Smooth muscle cell (in vitro differentiated cells): ENCODE results near the gene OLFML2B. TPM values are rescaled to one million over a fixed set of nuclear protein-coding genes. Genes with fewer than 3 reads are reported as not detected.

ENCODE experiments used
- DNase-seq: peaks from one replicate; lab custom pipeline; 2025; ENCODE audit not compliant: unreplicated experiment; lab: John Stamatoyannopoulos, UW
- H2AFZ ChIP-seq: fragments of 200-600 bp; sonication (generic); 2 replicates; pipeline ENCODE4 v1.6.0; 2016; ENCODE audit warnings: antibody characterized with exemption, low read depth, mild to moderate bottlenecking
- H3F3A ChIP-seq: fragments of 200-600 bp; sonication (generic); 2 replicates; pipeline ENCODE4 v1.6.0; 2017; ENCODE audit warnings: antibody characterized with exemption, low read depth
- H3K27ac ChIP-seq: fragments of 200-600 bp; sonication (generic); 2 replicates; pipeline ENCODE4 v1.5.1; 2016; ENCODE audit warnings: low read depth, mild to moderate bottlenecking
- H3K27me3 ChIP-seq: fragments of 200-600 bp; sonication (generic); 2 replicates; pipeline ENCODE4 v1.6.1; 2016; ENCODE audit warnings: low read depth, mild to moderate bottlenecking
- H3K36me3 ChIP-seq: fragments of 200-600 bp; sonication (generic); 2 replicates; pipeline ENCODE4 v1.5.1; 2016; ENCODE audit warnings: low read depth
- H3K4me1 ChIP-seq: fragments of 200-600 bp; sonication (generic); 2 replicates; pipeline ENCODE4 v1.5.1; 2016; ENCODE audit warnings: low read depth
- H3K4me2 ChIP-seq: fragments of 200-600 bp; sonication (generic); 2 replicates; pipeline ENCODE4 v1.6.0; 2016; ENCODE audit warnings: mild to moderate bottlenecking
- H3K4me3 ChIP-seq: fragments of 200-600 bp; sonication (generic); 2 replicates; pipeline ENCODE4 v1.5.1; 2016; ENCODE audit warnings: mild to moderate bottlenecking
- H3K79me2 ChIP-seq: fragments of 200-600 bp; sonication (generic); 2 replicates; pipeline ENCODE4 v1.6.0; 2016; ENCODE audit warnings: low read depth, mild to moderate bottlenecking
- H3K9ac ChIP-seq: fragments of 200-600 bp; sonication (generic); 2 replicates; pipeline ENCODE4 v1.6.0; 2016; ENCODE audit warnings: low read depth
- H3K9me3 ChIP-seq: fragments of 200-600 bp; sonication (generic); replicated peaks from 2 replicates; pipeline ENCODE4 v1.5.1; 2016; ENCODE audit warnings: low read depth
- H4K20me1 ChIP-seq: fragments of 200-600 bp; sonication (generic); 2 replicates; pipeline ENCODE4 v1.6.0; 2016; ENCODE audit warnings: low read depth
- WGBS: methylation state at CpG from one replicate; pipeline ENCODE4 v1.1.7; 2016; ENCODE audit warnings: low lambda C conversion rate; 5-methylcytosine and 5-hydroxymethylcytosine counted together
- polyA plus RNA-seq: library from polyadenylated mRNA; unstranded; fragments of >200 nt; fragmentation: Nextera tagmentation; extraction: Ambion mirVana; gene quantifications from 2 replicates; pipeline ENCODE4 v1.2.1, GENCODE V29; 2016
- total RNA-seq: library from RNA; depleted of rRNA; stranded (reverse); fragments of >200 nt; gene quantifications from 2 replicates; pipeline ENCODE4 v1.2.3, GENCODE V29; 2014
- TF ChIP-seq, protein P1 (sequence below): fragments of 200-600 bp; sonication (generic); IDR thresholded peaks from 2 replicates; pipeline ENCODE4 v1.5.1; 2017; ENCODE audit warnings: borderline replicate concordance, mild to moderate bottlenecking, antibody characterized with exemption; ENCODE audit not compliant: insufficient read depth, poor library complexity, severe bottlenecking

The OLFML2B gene
- total and polyA plus RNA-seq, 2 experiments from 2014 or later: 5.9 to 9.7 TPM

DNA sequence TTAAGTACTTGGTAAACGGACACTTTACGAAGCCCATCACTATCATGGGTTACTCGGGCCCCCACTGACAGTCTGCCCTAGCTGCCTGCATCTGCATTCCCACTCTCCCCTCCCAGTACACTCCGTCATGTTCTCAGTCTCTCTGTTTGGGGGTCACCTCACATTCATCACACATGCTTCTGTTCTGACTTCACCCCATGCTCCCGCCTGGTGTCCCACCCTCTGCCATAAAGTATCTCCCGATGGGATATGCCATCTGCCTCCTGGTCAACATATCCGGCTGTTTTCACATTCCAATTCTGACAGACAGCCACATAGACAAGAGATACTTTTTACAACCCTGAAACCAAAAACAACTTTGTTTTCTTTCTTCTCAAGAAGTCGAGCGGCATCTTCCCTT is 1.0 kb downstream of the OLFML2B start:
- Histone ChIP-seq H3K79me2 (no peaks in the 10 kb centered on the region), H3K9ac (no peak overlapping the region), H2AFZ (no peak overlapping the region)

GRCh38 chr1:162021124-162021523 is 2.5 kb downstream of the OLFML2B start:
- Histone ChIP-seq H4K20me1 (no peaks in the 10 kb centered on the region), H3K9me3 (no peaks in the 10 kb centered on the region), H3K36me3 (no peaks in the 10 kb centered on the region), H3K4me1 (peaks cover 12% of the 10 kb centered on the region), H2AFZ (peak overlapping the region; percentile 12), H3F3A (no peaks in the 10 kb centered on the region), H3K27me3 (no peaks in the 10 kb centered on the region), H3K9ac (no peak overlapping the region), H3K4me2 (peak overlapping the region; percentile 33), H3K27ac (no peak overlapping the region), H3K4me3 (no peak overlapping the region), H3K79me2 (no peaks in the 10 kb centered on the region)
- 91% methylated on average over 4 of the region's 4 CpGs for WGBS
- TF ChIP-seq, protein P1, sequence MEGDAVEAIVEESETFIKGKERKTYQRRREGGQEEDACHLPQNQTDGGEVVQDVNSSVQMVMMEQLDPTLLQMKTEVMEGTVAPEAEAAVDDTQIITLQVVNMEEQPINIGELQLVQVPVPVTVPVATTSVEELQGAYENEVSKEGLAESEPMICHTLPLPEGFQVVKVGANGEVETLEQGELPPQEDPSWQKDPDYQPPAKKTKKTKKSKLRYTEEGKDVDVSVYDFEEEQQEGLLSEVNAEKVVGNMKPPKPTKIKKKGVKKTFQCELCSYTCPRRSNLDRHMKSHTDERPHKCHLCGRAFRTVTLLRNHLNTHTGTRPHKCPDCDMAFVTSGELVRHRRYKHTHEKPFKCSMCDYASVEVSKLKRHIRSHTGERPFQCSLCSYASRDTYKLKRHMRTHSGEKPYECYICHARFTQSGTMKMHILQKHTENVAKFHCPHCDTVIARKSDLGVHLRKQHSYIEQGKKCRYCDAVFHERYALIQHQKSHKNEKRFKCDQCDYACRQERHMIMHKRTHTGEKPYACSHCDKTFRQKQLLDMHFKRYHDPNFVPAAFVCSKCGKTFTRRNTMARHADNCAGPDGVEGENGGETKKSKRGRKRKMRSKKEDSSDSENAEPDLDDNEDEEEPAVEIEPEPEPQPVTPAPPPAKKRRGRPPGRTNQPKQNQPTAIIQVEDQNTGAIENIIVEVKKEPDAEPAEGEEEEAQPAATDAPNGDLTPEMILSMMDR: no peak
- DNase-seq: no peak

More for the DNA sequence above, 1.0 kb downstream of the OLFML2B start:
- Histone ChIP-seq H3K4me1 (peaks cover 12% of the 10 kb centered on the region), H4K20me1 (no peaks in the 10 kb centered on the region), H3K27me3 (no peaks in the 10 kb centered on the region), H3K36me3 (no peaks in the 10 kb centered on the region), H3F3A (no peaks in the 10 kb centered on the region), H3K4me3 (peak overlapping the region; percentile 77), H3K27ac (no peak overlapping the region), H3K4me2 (peak overlapping the region; percentile 99), H3K9me3 (no peaks in the 10 kb centered on the region)
- DNase-seq: no peak
- 75% methylated on average over 9 of the region's 9 CpGs for WGBS
- TF ChIP-seq, protein P1: no peak

GRCh38 chr1:162020150-162020549 is 3.5 kb downstream of the OLFML2B start:
- no peak overlapping the region for H2AFZ ChIP-seq
- no peak for DNase-seq
- H3K4me1 ChIP-seq: peaks cover 12% of the 10 kb centered on the region
- 77% methylated on average over 2 of the region's 2 CpGs for WGBS
- H3K4me2 ChIP-seq: no peak overlapping the region
- H3K36me3 ChIP-seq: no peaks in the 10 kb centered on the region
- no peaks in the 10 kb centered on the region for H4K20me1 ChIP-seq
- H3F3A ChIP-seq: no peaks in the 10 kb centered on the region
- H3K27ac ChIP-seq: no peak overlapping the region
- no peak overlapping the region for H3K9ac ChIP-seq
- H3K27me3 ChIP-seq: no peaks in the 10 kb centered on the region
- no peak overlapping the region for H3K4me3 ChIP-seq
- H3K9me3 ChIP-seq: no peaks in the 10 kb centered on the region
- TF ChIP-seq, protein P1: no peak
- no peaks in the 10 kb centered on the region for H3K79me2 ChIP-seq

GRCh38 chr1:162019446-162019845 is 4.2 kb downstream of the OLFML2B start:
- Histone ChIP-seq H2AFZ (no peak overlapping the region), H3K79me2 (no peaks in the 10 kb centered on the region), H3F3A (no peaks in the 10 kb centered on the region), H3K36me3 (no peaks in the 10 kb centered on the region), H3K27me3 (no peaks in the 10 kb centered on the region), H3K9ac (no peak overlapping the region), H3K4me2 (no peak overlapping the region), H3K4me1 (peaks cover 10% of the 10 kb centered on the region), H3K4me3 (no peak overlapping the region), H3K9me3 (no peaks in the 10 kb centered on the region), H4K20me1 (no peaks in the 10 kb centered on the region), H3K27ac (no peak overlapping the region)
- WGBS: 98% methylated on average over 3 of the region's 3 CpGs
- TF ChIP-seq, protein P1: no peak
- no peak for DNase-seq
